NCI-H2081 treated with DMSO at 0.1 percent for 48 hours (cell line): ENCODE measurements around the gene PDHX.
"Not testable (repeated sequence)": the region's sequence is repeated elsewhere in the genome, so short reads cannot be mapped to it uniquely, and the experiment has no call there.

Experiments
- DNase-seq: peaks from one replicate; lab custom pipeline; 2025; lab: John Stamatoyannopoulos, UW

Gene PDHX

GRCh38 chr11:35021589-35021988, 105.2 kb downstream of the PDHX start:
- no peak for DNase-seq

- not testable (repeated sequence) for DNase-seq
These were observed 107.5 kb downstream of the PDHX start for GRCh38 chr11:35023940-35024339.

- DNase-seq: not testable (repeated sequence)
These were observed 111.6 kb downstream of the PDHX start for GRCh38 chr11:35028007-35028406.

- DNase-seq: no peak
These were observed 113.7 kb downstream of the PDHX start for GRCh38 chr11:35029979-35030682.

GRCh38 chr11:35030716-35031213, 114.3 kb downstream of the PDHX start:
- DNase-seq: no peak

- no peak for DNase-seq
These were observed 114.9 kb downstream of the PDHX start for GRCh38 chr11:35031346-35031745.

- no peak for DNase-seq
These were observed 115.4 kb downstream of the PDHX start for GRCh38 chr11:35031867-35032266.

- no peak for DNase-seq
These were observed 116.6 kb downstream of the PDHX start for GRCh38 chr11:35033011-35033410.

- DNase-seq: no peak
These were observed 118.0 kb downstream of the PDHX start for GRCh38 chr11:35034401-35034800.

GRCh38 chr11:35035894-35036408, 119.5 kb downstream of the PDHX start:
- DNase-seq: no peak

- DNase-seq: no peak
These were observed 120.2 kb downstream of the PDHX start for GRCh38 chr11:35036639-35037038.

- no peak for DNase-seq
These were observed 122.0 kb downstream of the PDHX start for GRCh38 chr11:35038211-35038928.

GRCh38 chr11:35039076-35039475, 122.7 kb downstream of the PDHX start:
- no peak for DNase-seq

GRCh38 chr11:35040221-35040942, 124.0 kb downstream of the PDHX start:
- DNase-seq: no peak

GRCh38 chr11:35041070-35041554, 124.7 kb downstream of the PDHX start:
- no peak for DNase-seq

GRCh38 chr11:35042224-35042623, 125.8 kb downstream of the PDHX start:
- DNase-seq: no peak

GRCh38 chr11:35042913-35043312, 126.5 kb downstream of the PDHX start:
- no peak for DNase-seq

GRCh38 chr11:35043936-35044335, 127.5 kb downstream of the PDHX start:
- DNase-seq: no peak

- no peak for DNase-seq
These were observed 128.9 kb downstream of the PDHX start for GRCh38 chr11:35045236-35045820.
